Adrenal gland (tissue), 12 donors: ENCODE data around the gene POMGNT1. TPM values are rescaled to one million over a fixed set of nuclear protein-coding genes. Genes with fewer than 3 reads are reported as not detected.

Experiments
- DNase-seq, 7 donors: peaks; one replicate each; pipeline ENCODE4 v3.0.0-alpha.2; 2019 to 2020
- H3K27ac ChIP-seq, 5 donors: fragments of 200-600 bp; sonication (generic) in 4 of 5; 1 replicate in 3 of 5; 2 replicates in 2 of 5; pipeline versions ENCODE4 v1.5.1 to v1.8.0; 2016 to 2020; ENCODE audit warnings: mild to moderate bottlenecking in 1 of 5
- H3K27me3 ChIP-seq: fragments of 200-600 bp; 2 replicates; pipeline ENCODE4 v1.8.0; 2021
- H3K36me3 ChIP-seq, 2 donors: fragments of 200-600 bp; replicated peaks in 1 of 2; 1 replicate in 1 of 2; 2 replicates in 1 of 2; pipeline versions ENCODE4 v1.5.1 to v1.8.0; 2018 to 2022
- H3K4me1 ChIP-seq, 2 donors: fragments of 200-600 bp; replicated peaks in 1 of 2; 1 replicate in 1 of 2; 2 replicates in 1 of 2; pipeline versions ENCODE4 v1.5.1 to v1.8.0; 2018 to 2021
- H3K4me3 ChIP-seq, 4 donors: fragments of 200-600 bp; sonication (generic) in 3 of 4; one replicate each; pipeline ENCODE4 v1.5.1; 2016 to 2018
- H3K9me3 ChIP-seq, 3 donors: fragments of 200-600 bp; sonication (generic) in 1 of 3; replicated peaks in 1 of 3; 1 replicate in 2 of 3; 2 replicates in 1 of 3; pipeline versions ENCODE4 v1.5.1 to v1.8.0; 2016 to 2021
- POLR2A ChIP-seq, 2 donors: fragments of 450-650 bp; IDR thresholded peaks; one replicate each; pipeline ENCODE4 v1.6.1; 2017; ENCODE audit warnings: antibody characterized with exemption in 2 of 2, mild to moderate bottlenecking in 2 of 2, moderate library complexity in 1 of 2
- WGBS, 4 donors: extraction: QIAGEN DNeasy Blood & Tissue Kit in 2 of 4; methylation state at CpG; one replicate each; pipeline versions ENCODE4 v1.1.5 to v1.1.7; 2013 to 2017; 5-methylcytosine and 5-hydroxymethylcytosine counted together
- intact Hi-C, 2 donors: fragments of 100-400 bp; cut with DNase I; formaldehyde crosslinking; loops; one replicate each; pipeline versions ENCODE4 v1.14.1 to v1.15.0; 2022 to 2023
- polyA plus RNA-seq, 3 donors: library from polyadenylated mRNA; stranded (reverse); fragments of 200-250 nt in 2 of 3; fragments of 350-450 nt in 1 of 3; fragmentation: Illumina TruSeq in 1 of 3; extraction: RNeasy Lipid Tissue Mini Kit (QIAGEN cat#74804) in 1 of 3; gene quantifications; one replicate each; pipeline ENCODE4 v1.2.3, GENCODE V29; 2013 to 2014
- total RNA-seq, 9 donors: library from RNA; depleted of rRNA in 4 of 9; stranded (reverse); fragments of >200 nt in 4 of 9; fragments of 120-200 nt in 1 of 9; fragmentation: NEBNext Ultra II Directional in 1 of 9; extraction: Animal tissue kit (Norgen Biotek cat#: 25700) in 1 of 9; gene quantifications; one replicate each; pipeline versions ENCODE4 v1.1.0 to v1.2.4, GENCODE V29; 2013 to 2023
- TF ChIP-seq, protein P1 (sequence below), 6 experiments: fragments of 450-650 bp in 4 of 6; fragments of 200-600 bp in 2 of 6; sonication (generic) in 1 of 6; IDR thresholded peaks; 1 replicate in 5 of 6; 2 replicates in 1 of 6; pipeline versions ENCODE4 v1.5.1 to v1.8.0; 2016 to 2021; ENCODE audit warnings: antibody characterized with exemption in 6 of 6, mild to moderate bottlenecking in 2 of 6, moderate library complexity in 1 of 6
- donor health status: healthy with polysubstance abuse.
- donor health status: Bipolar disorder and iron deficiency.
- donor health status: DM: yes; HTN: yes; CAD: no.
- donor health status: DM: no; HTN: no; CAD: no.
- donor health status: DM: no; HTN: no; CAD: no.
- donor health status: DM: yes; HTN: yes; CAD: no.

POMGNT1 gene
- total and polyA plus RNA-seq, 12 donors: 44.6 to 149 (median 84.5) TPM

DNA sequence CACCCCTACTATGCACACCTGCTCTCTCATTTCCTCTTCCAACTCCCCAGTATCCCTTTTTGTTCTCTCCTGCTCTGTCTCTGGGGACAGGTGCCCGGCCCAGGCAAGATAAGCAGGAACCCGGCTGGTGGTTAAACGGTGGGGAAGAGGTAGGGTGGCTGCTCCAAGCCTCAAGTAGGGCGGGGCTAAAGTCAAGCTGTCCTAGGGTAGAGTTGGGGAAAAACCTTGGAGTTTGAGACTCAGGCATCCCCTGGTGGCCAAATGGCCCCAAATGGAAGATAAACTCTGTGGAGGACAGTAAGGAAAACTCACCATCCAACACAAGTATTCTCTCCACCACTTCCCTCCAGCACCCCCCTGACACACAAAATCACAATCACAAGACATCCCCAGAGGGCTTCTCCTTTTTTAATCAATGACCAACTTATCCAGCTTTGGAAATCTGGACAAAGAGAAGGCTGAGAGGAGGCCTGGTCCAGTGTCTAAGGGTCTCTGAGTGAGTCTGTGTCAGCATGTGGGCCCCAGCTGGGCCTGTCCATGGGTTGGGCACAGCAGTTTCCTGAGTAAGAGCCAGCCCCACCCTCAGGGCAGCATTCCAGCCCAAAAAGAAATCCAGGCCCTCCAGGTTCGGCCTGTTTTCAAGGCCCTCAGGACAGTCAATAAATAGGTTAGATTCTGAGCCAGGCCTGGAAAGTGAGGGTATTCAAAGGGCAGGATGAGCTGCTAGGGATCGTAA, 9.8 kb downstream of the POMGNT1 start:
- no peak for DNase-seq
- Histone ChIP-seq H3K4me3 (no peak overlapping the region), H3K9me3 (no peaks in the 10 kb centered on the region), H3K27ac (peak overlapping the region in 1 of 5 donors; percentile 1), H3K4me1 (peaks cover 2 to 6% of the 10 kb centered on the region in 2 donors), H3K36me3 (peaks cover 0 to 43% of the 10 kb centered on the region in 2 donors), H3K27me3 (no peaks in the 10 kb centered on the region)
- 74 to 80% (median 79%) methylated on average over 6 of the region's 6 CpGs for WGBS, 4 donors
- TF ChIP-seq, protein P1, sequence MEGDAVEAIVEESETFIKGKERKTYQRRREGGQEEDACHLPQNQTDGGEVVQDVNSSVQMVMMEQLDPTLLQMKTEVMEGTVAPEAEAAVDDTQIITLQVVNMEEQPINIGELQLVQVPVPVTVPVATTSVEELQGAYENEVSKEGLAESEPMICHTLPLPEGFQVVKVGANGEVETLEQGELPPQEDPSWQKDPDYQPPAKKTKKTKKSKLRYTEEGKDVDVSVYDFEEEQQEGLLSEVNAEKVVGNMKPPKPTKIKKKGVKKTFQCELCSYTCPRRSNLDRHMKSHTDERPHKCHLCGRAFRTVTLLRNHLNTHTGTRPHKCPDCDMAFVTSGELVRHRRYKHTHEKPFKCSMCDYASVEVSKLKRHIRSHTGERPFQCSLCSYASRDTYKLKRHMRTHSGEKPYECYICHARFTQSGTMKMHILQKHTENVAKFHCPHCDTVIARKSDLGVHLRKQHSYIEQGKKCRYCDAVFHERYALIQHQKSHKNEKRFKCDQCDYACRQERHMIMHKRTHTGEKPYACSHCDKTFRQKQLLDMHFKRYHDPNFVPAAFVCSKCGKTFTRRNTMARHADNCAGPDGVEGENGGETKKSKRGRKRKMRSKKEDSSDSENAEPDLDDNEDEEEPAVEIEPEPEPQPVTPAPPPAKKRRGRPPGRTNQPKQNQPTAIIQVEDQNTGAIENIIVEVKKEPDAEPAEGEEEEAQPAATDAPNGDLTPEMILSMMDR (IDR thresholded peaks at IDR 0.05): no peak
- TF ChIP-seq POLR2A (IDR thresholded peaks at IDR 0.05): no peak
- intact Hi-C loops: no loop called here

DNA sequence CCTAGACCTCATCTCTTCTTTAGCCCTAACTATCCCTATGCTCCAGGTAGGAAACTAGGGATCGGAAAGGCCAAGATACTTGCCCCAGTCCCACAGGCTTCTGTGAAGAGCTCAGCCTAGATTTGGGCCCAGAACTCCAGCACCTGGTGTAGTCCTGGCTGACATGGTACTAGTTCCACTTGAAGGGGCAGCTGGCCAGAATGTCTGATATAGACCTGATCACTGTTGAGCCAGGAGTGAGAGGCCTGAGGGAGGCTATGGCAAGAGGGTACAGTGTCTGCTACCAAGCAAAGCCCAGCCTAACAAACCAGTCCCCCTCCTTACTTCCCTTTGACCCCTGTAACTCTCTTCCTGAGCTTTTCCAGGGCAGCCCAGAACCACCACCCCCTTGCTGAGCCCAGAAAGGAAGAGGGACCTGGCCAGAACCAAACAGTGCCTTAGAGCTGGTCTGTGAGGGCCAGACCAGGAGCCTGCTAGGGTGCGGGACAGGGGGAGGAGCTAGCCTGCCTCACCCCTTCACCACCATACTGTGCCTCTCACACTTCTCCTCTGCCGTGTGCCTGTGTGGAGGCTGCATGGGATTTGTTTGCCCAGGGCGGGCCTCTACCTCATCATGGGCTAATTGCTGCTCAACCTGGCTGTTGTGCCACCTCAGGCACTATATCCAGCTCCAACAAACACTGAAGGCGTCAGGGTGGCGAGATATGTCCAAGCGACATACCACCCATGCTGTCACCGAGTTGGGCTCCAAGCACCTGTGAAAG, 10.9 kb downstream of the POMGNT1 start:
- TF ChIP-seq POLR2A (IDR thresholded peaks at IDR 0.05): no peak
- TF ChIP-seq, protein P1 (IDR thresholded peaks at IDR 0.05): no peak
- Histone ChIP-seq H3K27ac (no peak overlapping the region), H3K36me3 (peaks cover 0 to 31% of the 10 kb centered on the region in 2 donors), H3K27me3 (no peaks in the 10 kb centered on the region), H3K4me3 (no peak overlapping the region), H3K9me3 (no peaks in the 10 kb centered on the region), H3K4me1 (peaks cover 4 to 16% of the 10 kb centered on the region in 2 donors)
- WGBS, 4 donors: 92 to 97% (median 95%) methylated on average over 6 to 8 of the region's 8 CpGs
- DNase-seq: no peak
- intact Hi-C loops: no loop called here

DNA sequence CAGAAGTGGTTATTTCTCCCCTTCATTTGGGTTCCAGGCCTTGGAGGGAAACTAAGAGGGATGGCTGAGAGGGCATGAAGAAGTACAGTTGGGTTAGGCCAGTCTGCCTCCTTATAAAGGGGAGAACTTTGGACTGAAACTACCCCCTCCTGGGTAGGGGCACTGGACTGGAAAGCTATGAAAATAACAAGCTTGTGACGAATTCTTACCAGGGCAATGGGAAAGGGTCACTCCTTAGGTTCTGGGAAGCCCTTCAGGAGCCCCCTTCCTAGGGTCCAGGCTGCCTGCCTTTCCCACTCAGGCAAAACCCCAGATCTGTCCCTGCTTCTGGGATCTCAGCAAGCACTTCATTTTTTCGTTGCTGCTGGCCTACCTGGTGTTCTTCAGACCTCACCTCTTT, 12.2 kb downstream of the POMGNT1 start:
- intact Hi-C loops: no loop called here
- 81 to 93% (median 92%) methylated on average over 2 of the region's 2 CpGs for WGBS, 4 donors

More for the DNA sequence above, 12.2 kb downstream of the POMGNT1 start:
- Histone ChIP-seq H3K9me3 (no peaks in the 10 kb centered on the region), H3K36me3 (peaks cover 0 to 19% of the 10 kb centered on the region in 2 donors), H3K4me3 (no peak overlapping the region), H3K27ac (no peak overlapping the region), H3K27me3 (no peaks in the 10 kb centered on the region), H3K4me1 (peaks cover 4 to 16% of the 10 kb centered on the region in 2 donors)
- no peak for DNase-seq
- TF ChIP-seq POLR2A (IDR thresholded peaks at IDR 0.05): no peak
- TF ChIP-seq, protein P1 (IDR thresholded peaks at IDR 0.05): no peak
